Measurements from ENCODE around the gene NPLOC4. TPM values are rescaled to one million over a fixed set of nuclear protein-coding genes. Genes with fewer than 3 reads are reported as not detected.

The NPLOC4 gene
- total and polyA plus RNA-seq, 2 donors (not counting 1 experiment from before 2014, with no cell fraction given), result 51.0 to 62.5 TPM

DNA sequence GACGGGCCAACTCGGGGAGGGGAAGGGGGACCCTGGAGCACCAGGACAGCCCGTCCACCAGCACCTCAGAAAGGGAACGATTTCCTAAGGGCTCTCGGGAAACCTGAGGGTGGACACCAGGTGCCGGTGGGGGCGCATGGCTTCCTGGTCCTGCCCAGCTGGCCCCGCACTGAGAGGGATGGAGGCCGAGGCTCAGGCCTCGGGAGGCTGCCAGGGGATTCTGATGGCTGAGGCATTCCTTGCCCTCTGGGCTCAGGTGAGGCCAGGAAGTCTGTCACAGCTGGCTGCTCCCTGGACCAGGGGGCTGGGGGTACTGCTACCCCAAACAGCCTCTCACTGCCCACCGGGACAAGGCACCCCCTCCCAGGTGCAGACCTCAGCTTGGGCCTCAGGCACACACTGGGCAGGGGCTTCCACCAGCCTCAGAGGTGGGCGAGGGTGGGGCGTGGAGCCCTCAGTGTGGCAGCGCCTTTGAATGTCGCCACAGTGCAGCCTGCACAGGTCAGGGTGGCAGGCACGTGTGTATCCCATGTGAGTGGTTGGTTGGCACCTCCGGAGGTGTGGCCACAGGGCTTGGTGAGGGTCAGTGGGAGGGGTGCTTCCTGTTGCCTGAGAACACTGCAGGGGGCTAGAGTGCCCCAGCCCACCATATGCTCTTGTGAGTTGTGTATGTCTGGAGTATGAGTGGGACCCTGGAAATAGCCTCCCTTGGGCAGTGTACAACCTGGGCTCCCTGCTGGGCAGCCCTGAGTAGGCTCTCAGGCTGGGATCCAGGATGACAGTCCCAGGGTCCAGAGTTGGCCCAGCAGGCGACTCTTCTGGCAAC lies 112.7 kb downstream of the NPLOC4 start:
- no peak for DNase-seq (ENCODE audit: low read depth in 2 of 2)
- no peaks in the 10 kb centered on the region for H3K36me3 ChIP-seq (ENCODE audit: control insufficient read depth, insufficient read depth, low read length)
- H4K20me1 ChIP-seq (ENCODE audit: control insufficient read depth, extremely low read depth, insufficient read depth, low read length), result no peaks in the 10 kb centered on the region
- H3K27ac ChIP-seq (ENCODE audit: insufficient read depth, low read length), result no peak overlapping the region
- no peaks in the 10 kb centered on the region for H3K79me2 ChIP-seq (ENCODE audit: control insufficient read depth, insufficient read depth, low read length)
- no peak overlapping the region for H3K9ac ChIP-seq (ENCODE audit: insufficient read depth, low read length)
- H3K4me3 ChIP-seq (replicated peaks in 1 of 4; ENCODE audit: control extremely low read depth in 1 of 4, insufficient read depth in 1 of 4, low read depth in 3 of 4, low read length in 4 of 4), result no peak overlapping the region
- no peak for TF ChIP-seq EZH2 (IDR thresholded peaks at IDR 0.05; ENCODE audit: low read length, missing control alignments)
- TF ChIP-seq, protein P1, sequence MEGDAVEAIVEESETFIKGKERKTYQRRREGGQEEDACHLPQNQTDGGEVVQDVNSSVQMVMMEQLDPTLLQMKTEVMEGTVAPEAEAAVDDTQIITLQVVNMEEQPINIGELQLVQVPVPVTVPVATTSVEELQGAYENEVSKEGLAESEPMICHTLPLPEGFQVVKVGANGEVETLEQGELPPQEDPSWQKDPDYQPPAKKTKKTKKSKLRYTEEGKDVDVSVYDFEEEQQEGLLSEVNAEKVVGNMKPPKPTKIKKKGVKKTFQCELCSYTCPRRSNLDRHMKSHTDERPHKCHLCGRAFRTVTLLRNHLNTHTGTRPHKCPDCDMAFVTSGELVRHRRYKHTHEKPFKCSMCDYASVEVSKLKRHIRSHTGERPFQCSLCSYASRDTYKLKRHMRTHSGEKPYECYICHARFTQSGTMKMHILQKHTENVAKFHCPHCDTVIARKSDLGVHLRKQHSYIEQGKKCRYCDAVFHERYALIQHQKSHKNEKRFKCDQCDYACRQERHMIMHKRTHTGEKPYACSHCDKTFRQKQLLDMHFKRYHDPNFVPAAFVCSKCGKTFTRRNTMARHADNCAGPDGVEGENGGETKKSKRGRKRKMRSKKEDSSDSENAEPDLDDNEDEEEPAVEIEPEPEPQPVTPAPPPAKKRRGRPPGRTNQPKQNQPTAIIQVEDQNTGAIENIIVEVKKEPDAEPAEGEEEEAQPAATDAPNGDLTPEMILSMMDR (conservative IDR thresholded peaks at IDR 0.05 in 1 of 2, IDR thresholded peaks at IDR 0.05 in 1 of 2; ENCODE audit: low read depth in 1 of 2, low read length in 2 of 2), result no peak
- peaks cover 4% of the 10 kb centered on the region for H3K27me3 ChIP-seq (ENCODE audit: control insufficient read depth, insufficient read depth, low read length)
- no peaks in the 10 kb centered on the region for H3K9me3 ChIP-seq (ENCODE audit: control insufficient read depth, insufficient read depth, low read depth, low read length)
- no peak overlapping the region for H2AFZ ChIP-seq (ENCODE audit: low read length)
- H3K4me1 ChIP-seq (ENCODE audit: control insufficient read depth, extremely low read depth, insufficient read depth, low read length), result peaks cover 2% of the 10 kb centered on the region
- no peak overlapping the region for H3K4me2 ChIP-seq (ENCODE audit: extremely low read depth, insufficient read depth, low read length)

DNA sequence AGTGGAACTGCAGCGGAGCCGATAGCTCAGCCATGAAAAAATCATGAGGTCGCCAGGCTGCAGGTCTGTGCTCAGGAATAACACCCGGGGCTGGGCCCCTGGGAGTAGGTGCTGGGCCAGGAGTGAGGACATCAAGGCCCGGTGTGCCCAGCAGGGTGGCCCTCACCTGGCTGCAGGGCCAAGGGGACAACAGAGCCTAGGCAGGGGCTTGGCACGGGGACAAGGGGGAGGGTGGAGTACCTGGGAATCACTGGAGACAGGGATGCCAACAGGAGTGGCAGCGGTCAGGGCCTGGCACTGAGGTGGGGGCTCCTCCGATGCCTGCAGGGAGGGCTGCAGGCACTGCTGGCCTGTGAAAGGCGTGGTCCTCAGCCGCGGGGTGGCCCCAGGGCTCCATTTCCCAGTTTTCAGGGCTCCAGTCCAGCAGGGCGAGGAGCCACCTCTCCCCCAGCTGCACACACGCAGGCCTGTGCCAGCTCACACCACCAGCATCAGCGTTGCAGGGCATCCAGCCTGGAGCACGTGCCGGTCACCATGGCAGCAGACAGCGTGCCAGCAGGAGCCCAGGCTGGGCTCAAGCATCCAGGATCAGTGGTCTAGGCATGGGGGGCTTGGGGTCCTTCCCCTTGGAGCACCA lies 113.4 kb downstream of the NPLOC4 start:
- Histone ChIP-seq H3K4me2 (ENCODE audit: extremely low read depth, insufficient read depth, low read length) (peak overlapping the region; percentile 29), H3K27ac (ENCODE audit: insufficient read depth, low read length) (no peak overlapping the region), H3K27me3 (ENCODE audit: control insufficient read depth, insufficient read depth, low read length) (peaks cover 4% of the 10 kb centered on the region), H3K4me3 (replicated peaks in 1 of 4; ENCODE audit: control extremely low read depth in 1 of 4, insufficient read depth in 1 of 4, low read depth in 3 of 4, low read length in 4 of 4) (peak overlapping the region in 1 of 4 experiments; percentile 7), H3K4me1 (ENCODE audit: control insufficient read depth, extremely low read depth, insufficient read depth, low read length) (peaks cover 7% of the 10 kb centered on the region), H3K9me3 (ENCODE audit: control insufficient read depth, insufficient read depth, low read depth, low read length) (no peaks in the 10 kb centered on the region), H3K36me3 (ENCODE audit: control insufficient read depth, insufficient read depth, low read length) (no peaks in the 10 kb centered on the region), H4K20me1 (ENCODE audit: control insufficient read depth, extremely low read depth, insufficient read depth, low read length) (no peaks in the 10 kb centered on the region), H2AFZ (ENCODE audit: low read length) (no peak overlapping the region), H3K9ac (ENCODE audit: insufficient read depth, low read length) (no peak overlapping the region), H3K79me2 (ENCODE audit: control insufficient read depth, insufficient read depth, low read length) (no peaks in the 10 kb centered on the region)
- TF ChIP-seq, protein P1 (conservative IDR thresholded peaks at IDR 0.05 in 1 of 2, IDR thresholded peaks at IDR 0.05 in 1 of 2; ENCODE audit: low read depth in 1 of 2, low read length in 2 of 2), result peak in 1 of 2 donors; percentile 44
- TF ChIP-seq EZH2 (IDR thresholded peaks at IDR 0.05; ENCODE audit: low read length, missing control alignments), result no peak
- peak in 1 of 2 donors; percentile 54 for DNase-seq (ENCODE audit: low read depth in 2 of 2)

Measured in fibroblast of lung (primary cell).